B cell (primary cell): ENCODE measurements around the gene NOTUM.

Source experiments
- CTCF ChIP-seq: fragments of 200-600 bp; IDR thresholded peaks from one replicate; pipeline ENCODE4 v1.8.0; 2022; ENCODE audit warnings: antibody characterized with exemption, mild to moderate bottlenecking
- EZH2 ChIP-seq: IDR thresholded peaks from 2 replicates; pipeline ENCODE4 v1.6.1; 2012; ENCODE audit warnings: borderline replicate concordance, low read depth, mild to moderate bottlenecking, moderate library complexity, low read length; ENCODE audit not compliant: insufficient read depth, poor library complexity, severe bottlenecking

GRCh38 chr17:81907219-81908145, 53.5 kb downstream of the NOTUM start:
- no peak for TF ChIP-seq CTCF
- TF ChIP-seq EZH2, result no peak
